Posterior cingulate gyrus (tissue), 11 donors: Measurements from ENCODE around the gene F11R.
"Not testable (repeated sequence)": the region's sequence is repeated elsewhere in the genome, so short reads cannot be mapped to it uniquely, and the experiment has no call there.

ENCODE experiments used
- DNase-seq, 10 donors: peaks; one replicate each; pipeline versions ENCODE4 v3.0.0 to v3.0.0-alpha.2; 2020 to 2021; ENCODE audit warnings: mixed read lengths in 3 of 10
- intact Hi-C: fragments of 100-400 bp; cut with DNase I; formaldehyde crosslinking; loops from one replicate; pipeline ENCODE4 v1.15.1; 2023

F11R gene

GRCh38 chr1:160981584-160982411 is 39.2 kb downstream of the F11R start:
- intact Hi-C loops = no loop called here
- DNase-seq = peak in 2 of 10 donors; percentile 10 to 71

DNA sequence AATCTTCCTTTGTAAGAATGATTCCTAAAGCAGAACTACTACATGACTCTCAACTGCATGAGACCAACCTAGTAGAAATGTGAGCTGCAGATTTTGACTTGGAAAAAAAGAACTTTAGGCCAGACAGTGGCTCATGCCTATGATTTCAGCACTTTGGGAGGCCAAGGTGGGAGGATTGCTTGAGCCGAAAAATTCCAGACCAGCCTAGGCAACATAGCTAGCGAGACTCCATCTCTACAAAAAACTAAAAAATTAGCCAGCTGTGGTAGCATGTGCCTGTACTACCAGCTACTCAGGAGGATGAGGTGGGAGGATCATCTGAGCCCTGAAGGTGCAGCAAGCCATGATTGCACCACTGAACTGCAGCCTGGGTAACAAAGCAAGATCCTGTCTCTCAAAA is 41.7 kb downstream of the F11R start:
- no peak for DNase-seq
- intact Hi-C loops = no loop called here

DNA sequence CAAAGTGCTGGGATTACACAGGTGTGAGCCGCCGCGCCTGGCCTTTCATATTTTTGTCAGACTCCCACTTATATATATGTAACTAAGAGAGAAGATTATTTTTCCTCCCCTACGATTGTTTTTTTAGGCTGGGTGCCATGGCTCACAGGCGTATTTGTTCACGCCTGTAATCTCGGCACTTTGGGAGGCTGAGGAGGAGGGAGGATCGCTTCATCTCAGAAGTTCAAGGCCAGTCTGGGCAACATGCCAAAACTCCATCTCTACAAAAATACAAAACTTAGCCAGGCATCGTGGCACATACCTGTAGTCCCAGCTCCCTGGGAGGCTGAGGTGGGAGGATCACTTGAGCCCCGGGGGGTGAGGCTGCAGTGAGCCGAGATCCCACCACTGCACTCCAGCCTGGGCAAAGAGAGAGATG is 42.4 kb downstream of the F11R start:
- intact Hi-C loops = no loop called here
- no peak for DNase-seq

DNA sequence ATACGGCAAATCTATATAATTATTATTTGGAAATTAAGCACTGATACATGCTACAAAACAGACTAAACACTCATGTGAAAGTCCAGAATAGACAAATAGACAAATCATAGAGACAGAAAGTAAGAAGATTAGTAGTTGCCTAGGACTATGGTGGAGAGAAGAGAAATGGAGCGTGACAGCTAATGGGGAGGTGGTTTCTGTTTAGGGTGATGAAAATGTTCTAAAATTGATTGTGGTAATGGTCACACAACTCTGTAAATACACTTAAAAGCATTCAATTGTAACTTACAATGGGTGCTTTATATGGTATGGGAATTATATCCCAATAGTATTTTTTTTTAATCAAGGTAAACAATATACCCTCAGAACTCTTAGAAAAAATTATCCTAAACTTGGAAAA is 45.9 kb downstream of the F11R start:
- intact Hi-C loops = no loop called here
- DNase-seq = no peak

DNA sequence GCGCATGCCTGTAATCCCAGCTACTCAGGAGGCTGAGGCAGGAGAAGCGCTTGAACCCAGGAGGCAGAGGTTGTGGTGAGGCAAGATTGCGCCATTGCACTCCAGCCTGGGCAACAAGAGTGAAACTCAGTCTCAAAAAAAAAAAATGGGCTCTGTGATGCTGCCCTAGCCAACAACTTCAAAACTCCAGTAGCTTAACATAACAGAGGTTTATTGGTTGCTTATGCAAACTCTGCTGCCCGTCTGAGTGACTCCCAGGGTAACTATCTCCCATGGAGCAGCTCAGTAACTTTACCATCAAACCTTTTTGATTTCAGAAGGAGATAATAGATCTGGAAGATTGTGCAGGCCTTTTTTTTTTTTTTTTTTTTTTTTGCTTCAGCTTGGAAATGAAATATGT is 47.5 kb downstream of the F11R start:
- intact Hi-C loops = no loop called here
- no peak for DNase-seq

- DNase-seq = no peak
- intact Hi-C loops = no loop called here
These were observed 48.0 kb downstream of the F11R start for GRCh38 chr1:160972939-160973338.

GRCh38 chr1:160971618-160972056 is 49.3 kb downstream of the F11R start:
- intact Hi-C loops = loop anchor here (1.0 kb wide), 1 partner anchor 54 kb away; no protein-coding TSS in a partner anchor
- DNase-seq = no peak

GRCh38 chr1:160963521-160963920 is 57.4 kb downstream of the F11R start:
- no peak for DNase-seq
- intact Hi-C loops = no loop called here

- no peak for DNase-seq
- intact Hi-C loops = no loop called here
These were observed 59.5 kb downstream of the F11R start for GRCh38 chr1:160961419-160961818.

DNA sequence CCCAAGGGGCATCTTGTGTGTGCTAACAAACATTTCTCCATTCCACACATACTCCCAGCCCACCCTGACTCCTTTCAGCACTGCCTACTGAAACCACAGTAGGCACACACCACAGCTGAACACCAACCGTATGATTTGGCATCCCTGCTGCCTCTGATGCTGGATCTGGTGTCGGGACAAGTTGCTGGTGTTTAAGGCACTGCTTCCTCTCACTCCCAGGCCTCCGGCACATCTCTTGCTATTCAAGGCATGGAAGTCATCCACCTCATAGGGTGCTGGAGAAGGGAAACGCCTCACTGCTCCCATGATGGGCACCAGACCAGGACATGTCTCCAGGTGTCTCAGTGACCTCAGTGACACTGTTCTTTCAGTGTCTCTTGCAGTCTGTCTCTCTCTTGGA is 64.0 kb downstream of the F11R start:
- intact Hi-C loops = no loop called here
- no peak for DNase-seq

DNA sequence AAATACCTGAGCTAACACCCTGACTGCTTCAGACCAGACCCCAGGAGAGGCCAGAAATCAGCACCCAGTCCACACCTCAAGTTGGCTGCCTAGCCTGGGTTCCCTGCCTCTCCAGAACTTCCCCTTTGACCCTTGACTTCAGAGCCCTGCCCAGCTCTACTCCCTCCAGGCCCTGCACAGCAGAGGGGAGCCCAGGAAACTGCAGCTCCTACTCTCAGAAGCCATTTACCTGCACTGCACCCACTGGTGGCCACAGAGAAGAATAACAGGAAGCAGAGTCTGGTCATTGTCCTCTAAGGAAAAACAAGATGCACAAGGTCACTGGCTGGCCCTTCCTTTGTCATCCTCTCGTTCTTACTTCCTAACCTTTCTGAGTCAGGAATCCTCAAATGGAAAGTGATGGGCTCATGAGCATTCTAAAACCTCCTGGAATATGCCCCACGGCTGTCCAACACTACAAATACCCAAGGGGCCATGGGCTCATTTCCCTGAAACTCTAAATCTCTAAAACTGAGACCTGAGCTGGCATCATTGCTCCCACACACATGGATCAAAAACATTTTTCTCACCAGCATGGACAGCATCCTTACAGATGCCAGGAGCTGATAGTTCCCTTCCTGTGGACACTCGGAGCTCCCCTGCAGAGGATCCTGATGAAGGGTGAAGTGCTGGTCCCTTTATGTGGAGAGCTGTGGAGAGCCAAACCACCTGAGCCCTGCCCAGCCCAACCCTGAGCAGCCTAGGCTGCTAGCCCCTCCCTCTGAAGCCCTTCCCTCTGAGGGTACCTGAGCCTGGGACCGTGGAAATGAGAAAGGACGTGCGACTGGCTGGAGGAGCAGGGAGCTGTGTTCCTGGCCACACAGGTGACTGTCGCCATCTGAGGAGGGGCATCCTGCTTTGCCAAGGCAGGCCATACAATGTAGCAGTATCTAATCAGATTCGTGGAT is 66.5 kb downstream of the F11R start, which contains the start of gene ITLN2:
ITLN2 (minus strand) TSS at position 652 of the 947 bp plus-strand sequence; CDS start at position 584, 68 bp downstream.
- intact Hi-C loops = loop anchor here (5.0 kb wide), 1 partner anchor 117 kb away; no protein-coding TSS in a partner anchor
- DNase-seq = no peak

- intact Hi-C loops = loop anchor here (5.0 kb wide), 1 partner anchor 116 kb away; no protein-coding TSS in a partner anchor
- no peak for DNase-seq
These were observed 67.9 kb downstream of the F11R start for GRCh38 chr1:160953030-160953429.

DNA sequence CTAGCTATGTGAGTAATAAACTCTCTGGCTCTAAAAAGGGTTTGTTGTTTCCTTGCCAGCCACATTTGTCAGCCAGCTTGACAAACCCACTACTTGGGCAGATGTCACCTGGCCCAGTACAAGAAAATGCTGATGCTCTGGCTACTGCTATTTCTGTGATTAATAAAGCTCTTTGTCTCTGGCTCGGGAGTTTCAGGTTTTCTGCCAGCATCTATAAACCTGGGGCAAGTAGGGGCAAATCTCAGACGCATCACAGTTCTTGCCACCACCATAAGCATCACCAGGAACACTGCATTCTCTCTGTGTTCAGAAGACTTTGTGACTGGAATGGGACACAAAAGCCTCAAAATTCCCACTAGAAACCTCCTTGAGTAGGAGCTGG is 68.8 kb downstream of the F11R start:
- DNase-seq = no peak
- intact Hi-C loops = loop anchor here (5.0 kb wide), 1 partner anchor 115 kb away; no protein-coding TSS in a partner anchor

DNA sequence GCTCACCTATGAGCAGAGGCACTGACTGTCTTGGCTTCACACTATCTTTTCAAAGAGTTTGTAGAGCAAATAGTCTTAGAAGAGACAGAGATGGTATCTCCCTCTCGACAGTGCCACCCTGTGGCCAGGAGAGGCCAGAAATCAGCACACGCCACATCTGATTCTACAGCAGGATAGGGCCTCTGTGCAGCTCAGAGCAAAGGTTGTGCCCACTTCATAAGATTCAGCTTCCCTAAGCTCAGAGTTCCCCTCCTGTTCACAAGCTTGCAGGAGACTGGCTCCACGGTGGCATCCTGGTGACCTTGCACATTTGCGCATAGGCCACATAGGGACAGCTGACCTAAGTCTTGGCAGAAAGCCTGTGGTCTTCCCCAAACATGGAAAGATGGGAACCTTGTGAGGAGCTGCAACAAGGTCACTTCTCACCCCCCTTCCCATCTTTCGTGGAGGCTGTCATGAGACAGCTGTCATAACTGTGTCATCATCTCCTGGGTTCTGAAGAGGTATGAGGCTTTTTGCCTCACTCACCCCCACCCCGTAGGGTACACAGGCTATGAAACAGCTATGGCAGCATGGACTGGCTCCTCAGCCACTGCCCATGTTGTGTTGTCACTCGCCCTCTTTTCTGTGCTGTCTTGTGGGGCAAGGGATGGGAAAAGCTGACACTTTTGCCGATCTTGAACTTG is 69.4 kb downstream of the F11R start:
- DNase-seq = peak in 8 of 10 donors; percentile 24 to 94 (median 54)
- intact Hi-C loops = loop anchor here (1.0 to 5.0 kb wide), 2 partner anchors 114 to 225 kb away; no protein-coding TSS in a partner anchor

GRCh38 chr1:160950657-160951056 is 70.3 kb downstream of the F11R start:
- intact Hi-C loops = loop anchor here (1.0 to 5.0 kb wide), 2 partner anchors 113 to 224 kb away; no protein-coding TSS in a partner anchor

GRCh38 chr1:160949881-160950280 is 71.1 kb downstream of the F11R start:
- DNase-seq = no peak
- intact Hi-C loops = loop anchor here (5.0 kb wide), 1 partner anchor 113 kb away; no protein-coding TSS in a partner anchor

More at GRCh38 chr1:160950657-160951056, 70.3 kb downstream of the F11R start:
- no peak for DNase-seq

- intact Hi-C loops, DNase-seq: not testable (repeated sequence)
These were observed 71.6 kb downstream of the F11R start for GRCh38 chr1:160949216-160949880.

DNA sequence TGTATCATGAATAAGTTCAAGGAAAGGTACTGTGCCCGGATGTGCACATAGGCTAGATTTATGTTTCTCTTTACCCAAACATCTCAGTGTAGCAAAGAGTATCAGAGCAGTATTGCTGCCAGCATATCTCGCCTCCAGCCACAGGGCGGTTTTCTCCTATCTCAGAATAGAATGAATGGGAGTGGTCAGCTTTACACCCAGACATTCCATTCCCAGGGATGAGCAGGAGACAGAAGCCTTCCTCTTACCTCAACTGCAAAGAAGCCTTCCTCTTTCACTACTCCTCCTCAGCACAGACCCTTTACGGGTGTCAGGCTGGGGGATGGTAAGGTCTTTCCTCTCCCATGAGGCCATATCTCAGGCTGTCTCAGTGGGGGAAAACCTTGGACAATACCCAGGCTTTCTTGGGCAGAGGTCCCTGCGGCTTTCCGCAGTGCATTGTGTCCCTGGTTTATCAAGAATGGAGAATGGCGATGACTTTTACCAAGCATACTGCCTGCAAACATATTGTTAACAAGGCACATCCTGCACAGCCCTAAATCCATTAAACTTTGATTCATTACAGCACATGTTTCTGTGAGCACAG is 73.7 kb downstream of the F11R start:
- intact Hi-C loops, DNase-seq: not testable (repeated sequence)

DNA sequence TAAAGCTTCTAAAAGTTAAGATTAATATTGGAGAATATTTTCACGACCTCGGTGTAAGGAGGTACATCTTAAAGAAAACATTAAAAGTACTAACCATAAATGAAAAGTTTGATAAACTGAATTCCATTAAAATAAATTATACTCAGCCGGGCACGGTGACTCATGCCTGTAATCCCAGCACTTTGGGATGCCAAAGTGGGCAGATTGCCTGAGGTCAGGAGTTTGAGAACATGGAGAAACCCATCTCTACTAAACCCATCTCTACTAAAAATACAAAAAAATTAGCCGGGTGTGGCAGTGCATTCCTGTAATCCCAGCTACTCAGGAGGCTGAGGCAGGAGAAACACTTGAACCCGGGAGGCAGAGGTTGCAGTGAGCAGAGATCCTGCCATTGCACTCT is 75.1 kb downstream of the F11R start:
- intact Hi-C loops, DNase-seq: not testable (repeated sequence)
